Hindlimb muscle (tissue), 1 donor: ENCODE data around the gene ADAM12. TPM values are rescaled to one million over a fixed set of nuclear protein-coding genes. Genes with fewer than 3 reads are reported as not detected.

Experiments
- DNase-seq: peaks from one replicate; pipeline ENCODE4 v3.0.0-alpha.2; 2013
- polyA plus RNA-seq: library from polyadenylated mRNA; unstranded; fragments of 120-200 nt; gene quantifications from one replicate; pipeline ENCODE4 v1.2.1, GENCODE V29; 2013; ENCODE audit not compliant: insufficient read length

Gene ADAM12
- polyA plus RNA-seq, 1 donor = 18.6 TPM

- no peak for DNase-seq
Measured at GRCh38 chr10:126109893-126110292, 278.4 kb downstream of the ADAM12 start.

DNA sequence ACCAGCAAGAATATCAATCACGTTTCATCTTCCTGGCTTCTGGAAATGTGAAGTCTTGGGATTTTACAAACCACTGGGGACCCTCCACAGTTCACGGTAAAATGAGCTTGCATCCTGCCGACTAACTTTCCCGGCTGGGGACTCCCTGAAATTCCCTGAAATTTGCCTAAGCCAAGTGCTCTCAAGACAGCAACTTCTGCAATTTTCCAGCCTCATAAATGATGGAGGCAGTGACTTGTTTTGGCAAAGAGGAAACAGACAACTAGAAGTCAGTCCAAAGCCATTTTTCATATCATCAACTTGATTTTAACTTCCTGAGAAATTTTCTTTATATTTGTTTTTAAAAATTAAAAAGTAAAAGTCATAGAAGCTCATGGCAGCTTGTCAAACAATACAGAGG is 279.6 kb downstream of the ADAM12 start:
- peak; percentile 58 for DNase-seq

GRCh38 chr10:126104767-126105166 is 283.5 kb downstream of the ADAM12 start:
- DNase-seq = no peak

GRCh38 chr10:126102636-126103035 is 285.6 kb downstream of the ADAM12 start:
- DNase-seq = peak; percentile 54

- DNase-seq = peak; percentile 44
Measured at GRCh38 chr10:126101736-126102135, 286.5 kb downstream of the ADAM12 start.

- no peak for DNase-seq
Measured at GRCh38 chr10:126101325-126101724, 287.0 kb downstream of the ADAM12 start.

GRCh38 chr10:126099366-126099765 is 288.9 kb downstream of the ADAM12 start:
- DNase-seq = no peak

- no peak for DNase-seq
Measured at GRCh38 chr10:126098226-126098581, 290.1 kb downstream of the ADAM12 start.

GRCh38 chr10:126097558-126098225 is 290.6 kb downstream of the ADAM12 start:
- DNase-seq = no peak

GRCh38 chr10:126094537-126094936 is 293.7 kb downstream of the ADAM12 start:
- DNase-seq = no peak

GRCh38 chr10:126092366-126093215 is 295.7 kb downstream of the ADAM12 start:
- no peak for DNase-seq

- DNase-seq = no peak
Measured at GRCh38 chr10:126090911-126091728, 297.2 kb downstream of the ADAM12 start.

GRCh38 chr10:126090443-126090842 is 297.8 kb downstream of the ADAM12 start:
- DNase-seq = no peak

DNA sequence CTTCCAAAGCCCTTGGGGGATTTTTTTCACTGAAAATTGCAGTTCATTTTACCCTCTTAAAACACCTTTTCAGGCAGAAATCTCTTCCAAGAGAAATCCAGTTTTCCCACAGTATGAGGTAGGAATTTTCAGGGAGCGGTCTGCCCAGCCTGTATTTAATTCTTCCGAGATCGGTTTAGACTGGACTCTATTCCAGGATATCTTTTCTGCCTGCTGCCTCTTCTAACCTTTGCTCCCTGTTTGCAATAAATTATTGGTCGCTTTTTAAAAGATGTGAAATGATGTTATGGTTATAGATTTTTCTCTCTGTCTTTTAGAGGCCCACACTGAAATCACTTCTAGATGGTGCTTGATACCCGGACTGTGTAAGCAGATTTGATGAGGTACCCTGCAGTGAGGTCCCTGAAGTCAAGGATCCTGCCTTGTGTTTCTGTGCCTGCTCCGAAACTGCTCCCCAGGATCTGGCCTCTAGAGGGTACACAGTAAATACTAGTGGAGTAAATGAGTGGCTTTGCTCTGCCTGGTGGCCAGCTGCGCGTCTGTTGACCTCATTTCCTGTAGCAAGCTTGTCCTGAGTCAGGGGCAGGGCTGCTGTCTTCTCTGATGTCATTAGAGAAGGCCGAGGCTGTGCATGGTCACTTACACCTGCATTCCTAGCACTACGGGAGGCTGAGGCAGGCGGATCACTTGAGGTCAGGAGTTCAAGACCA is 300.3 kb downstream of the ADAM12 start:
- no peak for DNase-seq

GRCh38 chr10:126087153-126087680 is 301.1 kb downstream of the ADAM12 start:
- DNase-seq = no peak

DNA sequence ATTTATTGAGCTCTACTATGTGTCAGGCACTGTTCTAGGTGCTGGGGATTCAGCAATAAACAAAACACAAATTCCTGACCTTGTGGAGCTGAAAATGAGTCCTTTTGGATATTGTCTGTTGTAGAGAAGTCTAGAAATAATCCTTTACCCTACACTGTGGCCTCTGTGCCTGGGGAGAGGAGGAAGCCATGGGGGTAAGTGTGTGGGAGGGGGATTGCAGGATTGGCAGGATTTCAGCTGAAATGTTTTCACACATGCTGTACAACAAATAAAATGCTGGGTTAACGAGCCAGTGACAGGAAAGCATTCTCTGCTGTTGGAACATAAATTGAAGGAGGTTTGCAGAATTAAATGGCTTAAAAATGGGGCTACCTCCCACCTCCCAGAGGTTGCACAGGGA is 302.5 kb downstream of the ADAM12 start:
- DNase-seq = no peak

- no peak for DNase-seq
Measured at GRCh38 chr10:126084369-126084768, 303.9 kb downstream of the ADAM12 start.

GRCh38 chr10:126083009-126083408 is 305.3 kb downstream of the ADAM12 start:
- no peak for DNase-seq

DNA sequence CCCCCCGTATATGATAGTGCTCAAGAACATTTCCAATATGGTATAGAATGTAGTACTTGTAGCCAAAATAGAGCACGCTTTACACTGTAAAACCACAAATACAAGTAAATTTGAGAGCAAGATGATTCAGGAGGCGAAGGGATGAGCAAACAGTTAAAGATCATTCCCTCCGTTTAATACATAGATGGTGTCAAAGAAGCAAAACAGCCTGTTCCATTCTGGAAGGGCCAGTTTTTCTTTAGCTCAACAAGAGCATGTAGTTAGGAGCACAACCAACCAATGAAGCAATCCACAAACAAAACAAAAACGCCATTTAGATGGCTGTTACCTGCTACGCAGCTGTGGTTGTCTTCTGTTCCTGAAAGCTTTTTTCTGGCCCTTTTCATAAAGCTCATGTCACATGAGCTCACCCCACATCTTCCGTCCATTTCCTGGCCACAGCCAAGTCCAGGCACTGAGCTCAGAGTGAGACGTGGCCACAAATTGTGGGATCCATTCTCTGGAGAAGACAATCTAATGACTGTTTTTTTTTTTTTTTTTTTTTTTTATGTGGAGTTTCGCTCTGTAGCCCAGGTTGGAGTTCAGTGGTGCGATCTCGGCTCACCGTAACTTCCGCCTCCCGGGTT is 306.3 kb downstream of the ADAM12 start:
- no peak for DNase-seq

DNA sequence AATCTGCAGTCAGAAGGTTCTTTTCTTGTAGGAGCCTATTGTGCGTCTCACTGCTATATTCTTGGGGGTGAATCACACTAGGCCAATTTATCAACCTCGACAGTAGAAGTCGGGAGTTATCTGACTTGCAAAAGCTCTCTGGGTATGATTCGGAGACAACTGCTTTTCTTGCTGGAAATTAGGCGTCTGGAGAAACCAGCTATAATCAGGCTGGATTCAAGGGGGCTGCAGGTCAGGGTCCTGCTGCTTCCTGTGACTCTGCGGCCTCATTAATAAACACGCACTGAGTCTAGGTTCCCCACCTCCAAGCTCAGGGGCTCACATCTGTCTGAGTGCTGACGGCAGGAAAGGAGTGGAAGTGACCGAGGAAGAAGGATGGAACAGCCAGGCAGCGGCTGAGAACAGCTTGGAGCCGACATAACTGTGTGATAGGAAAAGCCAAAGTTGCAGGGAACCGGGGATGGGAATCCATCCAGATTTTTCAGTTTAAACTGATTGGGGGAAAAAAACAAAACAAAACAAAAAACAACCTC is 307.3 kb downstream of the ADAM12 start:
- no peak for DNase-seq

GRCh38 chr10:126080291-126080825 is 307.9 kb downstream of the ADAM12 start:
- DNase-seq = no peak
